ENCODE measurements around the gene SNX6.
"Not testable (repeated sequence)": the region's sequence is repeated elsewhere in the genome, so short reads cannot be mapped to it uniquely, and the experiment has no call there.

The SNX6 gene

GRCh38 chr14:34549276-34549966 is 80.5 kb downstream of the SNX6 start:
- H3K27ac ChIP-seq (ENCODE audit: low read depth, low read length); H3K4me3 ChIP-seq (ENCODE audit: low read length); H3K36me3 ChIP-seq (ENCODE audit: control insufficient read depth, insufficient read depth, low read length); H3K27me3 ChIP-seq (ENCODE audit: control insufficient read depth, insufficient read depth, low read length); H3K9ac ChIP-seq (ENCODE audit: low read length); H3K4me1 ChIP-seq (ENCODE audit: control insufficient read depth, insufficient read depth, low read length): not testable (repeated sequence)

GRCh38 chr14:34548472-34548981 is 81.4 kb downstream of the SNX6 start:
- no peaks in the 10 kb centered on the region for H3K4me1 ChIP-seq (ENCODE audit: control insufficient read depth, insufficient read depth, low read length)

GRCh38 chr14:34547136-34547520 is 82.8 kb downstream of the SNX6 start:
- H3K9ac ChIP-seq (ENCODE audit: low read length); H3K4me1 ChIP-seq (ENCODE audit: control insufficient read depth, insufficient read depth, low read length): not testable (repeated sequence)

More at GRCh38 chr14:34548472-34548981, 81.4 kb downstream of the SNX6 start:
- H3K4me3 ChIP-seq (ENCODE audit: low read length): no peak overlapping the region
- no peaks in the 10 kb centered on the region for H3K27me3 ChIP-seq (ENCODE audit: control insufficient read depth, insufficient read depth, low read length)
- no peak overlapping the region for H3K27ac ChIP-seq (ENCODE audit: low read depth, low read length)
- no peak overlapping the region for H3K9ac ChIP-seq (ENCODE audit: low read length)
- H3K36me3 ChIP-seq (ENCODE audit: control insufficient read depth, insufficient read depth, low read length): no peaks in the 10 kb centered on the region

GRCh38 chr14:34546272-34547135 is 83.4 kb downstream of the SNX6 start:
- not testable (repeated sequence) for H3K27me3 ChIP-seq (ENCODE audit: control insufficient read depth, insufficient read depth, low read length); H3K4me1 ChIP-seq (ENCODE audit: control insufficient read depth, insufficient read depth, low read length); H3K9ac ChIP-seq (ENCODE audit: low read length); H3K27ac ChIP-seq (ENCODE audit: low read depth, low read length); H3K36me3 ChIP-seq (ENCODE audit: control insufficient read depth, insufficient read depth, low read length); H3K4me3 ChIP-seq (ENCODE audit: low read length)

More at GRCh38 chr14:34547136-34547520, 82.8 kb downstream of the SNX6 start:
- H3K4me3 ChIP-seq (ENCODE audit: low read length); H3K27ac ChIP-seq (ENCODE audit: low read depth, low read length); H3K27me3 ChIP-seq (ENCODE audit: control insufficient read depth, insufficient read depth, low read length); H3K36me3 ChIP-seq (ENCODE audit: control insufficient read depth, insufficient read depth, low read length): not testable (repeated sequence)

- Histone ChIP-seq H3K4me3 (ENCODE audit: low read length) (peak overlapping the region; percentile 16), H3K27ac (ENCODE audit: low read depth, low read length) (peak overlapping the region; percentile 99)
- H3K36me3 ChIP-seq (ENCODE audit: control insufficient read depth, insufficient read depth, low read length); H3K27me3 ChIP-seq (ENCODE audit: control insufficient read depth, insufficient read depth, low read length); H3K9ac ChIP-seq (ENCODE audit: low read length); H3K4me1 ChIP-seq (ENCODE audit: control insufficient read depth, insufficient read depth, low read length): not testable (repeated sequence)
Measured at GRCh38 chr14:34540181-34541059, 89.5 kb downstream of the SNX6 start.

- peak within 1 kb of the TSS; percentile 99 for H3K27ac ChIP-seq (ENCODE audit: low read depth, low read length)
Measured at GRCh38 chr14:34539407-34540180, 90.4 kb downstream of the SNX6 start, which contains the start of gene EAPP. TSS of gene EAPP (minus strand) at chr14:34539701. CDS start at chr14:34539628, 73 bp downstream.

GRCh38 chr14:34538871-34539406 is 91.0 kb downstream of the SNX6 start:
- H3K36me3 ChIP-seq (ENCODE audit: control insufficient read depth, insufficient read depth, low read length): peaks cover 3% of the 10 kb centered on the region
- peaks cover 7% of the 10 kb centered on the region for H3K4me1 ChIP-seq (ENCODE audit: control insufficient read depth, insufficient read depth, low read length)
- H3K4me3 ChIP-seq (ENCODE audit: low read length): peak overlapping the region; percentile 100
- peak overlapping the region; percentile 99 for H3K27ac ChIP-seq (ENCODE audit: low read depth, low read length)
- peak overlapping the region; percentile 99 for H3K9ac ChIP-seq (ENCODE audit: low read length)
- H3K27me3 ChIP-seq (ENCODE audit: control insufficient read depth, insufficient read depth, low read length): no peaks in the 10 kb centered on the region

More at GRCh38 chr14:34539407-34540180, 90.4 kb downstream of the SNX6 start, which contains the start of gene EAPP:
- Histone ChIP-seq H3K27me3 (ENCODE audit: control insufficient read depth, insufficient read depth, low read length) (no peaks in the 10 kb centered on the region), H3K4me3 (ENCODE audit: low read length) (peak within 1 kb of the TSS; percentile 100), H3K4me1 (ENCODE audit: control insufficient read depth, insufficient read depth, low read length) (peaks cover 7% of the 10 kb centered on the region), H3K36me3 (ENCODE audit: control insufficient read depth, insufficient read depth, low read length) (peaks cover 3% of the 10 kb centered on the region), H3K9ac (ENCODE audit: low read length) (peak within 1 kb of the TSS; percentile 99)

GRCh38 chr14:34538096-34538495 is 91.9 kb downstream of the SNX6 start:
- H3K36me3 ChIP-seq (ENCODE audit: control insufficient read depth, insufficient read depth, low read length); H3K4me1 ChIP-seq (ENCODE audit: control insufficient read depth, insufficient read depth, low read length); H3K9ac ChIP-seq (ENCODE audit: low read length); H3K27me3 ChIP-seq (ENCODE audit: control insufficient read depth, insufficient read depth, low read length): not testable (repeated sequence)
- Histone ChIP-seq H3K27ac (ENCODE audit: low read depth, low read length) (peak overlapping the region; percentile 99), H3K4me3 (ENCODE audit: low read length) (peak overlapping the region; percentile 100)

GRCh38 chr14:34537677-34538009 is 92.3 kb downstream of the SNX6 start:
- H3K4me1 ChIP-seq (ENCODE audit: control insufficient read depth, insufficient read depth, low read length): peaks cover 7% of the 10 kb centered on the region
- H3K27me3 ChIP-seq (ENCODE audit: control insufficient read depth, insufficient read depth, low read length): no peaks in the 10 kb centered on the region
- no peak overlapping the region for H3K9ac ChIP-seq (ENCODE audit: low read length)
- H3K36me3 ChIP-seq (ENCODE audit: control insufficient read depth, insufficient read depth, low read length): peaks cover 9% of the 10 kb centered on the region
- H3K4me3 ChIP-seq (ENCODE audit: low read length): peak overlapping the region; percentile 46
- H3K27ac ChIP-seq (ENCODE audit: low read depth, low read length): no peak overlapping the region

GRCh38 chr14:34536951-34537676 is 92.8 kb downstream of the SNX6 start:
- Histone ChIP-seq H3K27me3 (ENCODE audit: control insufficient read depth, insufficient read depth, low read length) (no peaks in the 10 kb centered on the region), H3K36me3 (ENCODE audit: control insufficient read depth, insufficient read depth, low read length) (peaks cover 9% of the 10 kb centered on the region), H3K4me3 (ENCODE audit: low read length) (peak overlapping the region; percentile 46), H3K4me1 (ENCODE audit: control insufficient read depth, insufficient read depth, low read length) (peaks cover 7% of the 10 kb centered on the region), H3K27ac (ENCODE audit: low read depth, low read length) (no peak overlapping the region), H3K9ac (ENCODE audit: low read length) (no peak overlapping the region)

- Histone ChIP-seq H3K36me3 (ENCODE audit: control insufficient read depth, insufficient read depth, low read length) (peaks cover 38% of the 10 kb centered on the region), H3K4me3 (ENCODE audit: low read length) (no peak overlapping the region), H3K4me1 (ENCODE audit: control insufficient read depth, insufficient read depth, low read length) (no peaks in the 10 kb centered on the region), H3K27ac (ENCODE audit: low read depth, low read length) (no peak overlapping the region), H3K9ac (ENCODE audit: low read length) (no peak overlapping the region), H3K27me3 (ENCODE audit: control insufficient read depth, insufficient read depth, low read length) (no peaks in the 10 kb centered on the region)
Measured at GRCh38 chr14:34527591-34527990, 102.4 kb downstream of the SNX6 start.
